Measurements from ENCODE around the gene TLDC2.

The TLDC2 gene

GRCh38 chr20:36875702-36876472 lies at the start of gene TLDC2:
TLDC2 (plus strand) TSS chr20:36876138; CDS start chr20:36876175, 37 bp downstream.
- Histone ChIP-seq H3K4me1 (no peaks in the 10 kb centered on the region), H3K27me3 (no peaks in the 10 kb centered on the region), H3K9me3 (no peaks in the 10 kb centered on the region), H3K36me3 (no peaks in the 10 kb centered on the region), H3K27ac (no peak within 1 kb of the TSS), H3K4me3 (no peak within 1 kb of the TSS)
- intact Hi-C loops (cut with DNase I; ENCODE audit: low total_unique reads): no loop called here
- DNase-seq: no peak
- TF ChIP-seq CTCF (IDR thresholded peaks at IDR 0.05): no peak

- Histone ChIP-seq H3K27me3 (no peaks in the 10 kb centered on the region), H3K36me3 (peaks cover 12 to 27% (median 19%) of the 10 kb centered on the region in 3 donors), H3K27ac (peak overlapping the region in 1 of 2 donors; percentile 62), H3K4me3 (no peak overlapping the region), H3K9me3 (no peaks in the 10 kb centered on the region), H3K4me1 (peaks cover under 1 to 82% (median 64%) of the 10 kb centered on the region in 4 donors)
- intact Hi-C loops (cut with DNase I; ENCODE audit: low total_unique reads): no loop called here
- DNase-seq: no peak
- TF ChIP-seq CTCF (IDR thresholded peaks at IDR 0.05): no peak
These were observed 49.2 kb upstream of the TLDC2 start for GRCh38 chr20:36826554-36827244.

GRCh38 chr20:36827541-36828279 lies 48.2 kb upstream of the TLDC2 start:
- intact Hi-C loops (cut with DNase I; ENCODE audit: low total_unique reads): no loop called here
- TF ChIP-seq CTCF (IDR thresholded peaks at IDR 0.05): no peak
- peak overlapping the region; percentile 46 to 62 for H3K27ac ChIP-seq

GRCh38 chr20:36830791-36831691 lies 44.9 kb upstream of the TLDC2 start:
- peak; percentile 33 to 34 for TF ChIP-seq CTCF (IDR thresholded peaks at IDR 0.05)
- DNase-seq: peak; percentile 82 to 97
- H3K9me3 ChIP-seq: no peaks in the 10 kb centered on the region
- H3K4me3 ChIP-seq: no peak overlapping the region
- no peaks in the 10 kb centered on the region for H3K27me3 ChIP-seq
- peaks cover 15 to 89% (median 67%) of the 10 kb centered on the region in 4 donors for H3K4me1 ChIP-seq
- peaks cover 12 to 23% (median 19%) of the 10 kb centered on the region in 3 donors for H3K36me3 ChIP-seq
- H3K27ac ChIP-seq: peak overlapping the region; percentile 81 to 90
- intact Hi-C loops (cut with DNase I; ENCODE audit: low total_unique reads): no loop called here

More at GRCh38 chr20:36827541-36828279, 48.2 kb upstream of the TLDC2 start:
- peaks cover 12 to 27% (median 19%) of the 10 kb centered on the region in 3 donors for H3K36me3 ChIP-seq
- no peaks in the 10 kb centered on the region for H3K27me3 ChIP-seq
- H3K9me3 ChIP-seq: no peaks in the 10 kb centered on the region
- H3K4me1 ChIP-seq: peaks cover 9 to 82% (median 64%) of the 10 kb centered on the region in 4 donors
- DNase-seq: no peak
- no peak overlapping the region for H3K4me3 ChIP-seq

- Histone ChIP-seq H3K9me3 (no peaks in the 10 kb centered on the region), H3K27me3 (no peaks in the 10 kb centered on the region), H3K27ac (peak overlapping the region; percentile 81 to 90), H3K4me3 (no peak overlapping the region), H3K4me1 (peaks cover 15 to 92% (median 69%) of the 10 kb centered on the region in 4 donors), H3K36me3 (peaks cover 10 to 15% (median 14%) of the 10 kb centered on the region in 3 donors)
- intact Hi-C loops (cut with DNase I; ENCODE audit: low total_unique reads): no loop called here
- DNase-seq: no peak
- no peak for TF ChIP-seq CTCF (IDR thresholded peaks at IDR 0.05)
These were observed 43.1 kb upstream of the TLDC2 start for GRCh38 chr20:36832791-36833190.
